ENCODE results near the gene GALNS.

DNA sequence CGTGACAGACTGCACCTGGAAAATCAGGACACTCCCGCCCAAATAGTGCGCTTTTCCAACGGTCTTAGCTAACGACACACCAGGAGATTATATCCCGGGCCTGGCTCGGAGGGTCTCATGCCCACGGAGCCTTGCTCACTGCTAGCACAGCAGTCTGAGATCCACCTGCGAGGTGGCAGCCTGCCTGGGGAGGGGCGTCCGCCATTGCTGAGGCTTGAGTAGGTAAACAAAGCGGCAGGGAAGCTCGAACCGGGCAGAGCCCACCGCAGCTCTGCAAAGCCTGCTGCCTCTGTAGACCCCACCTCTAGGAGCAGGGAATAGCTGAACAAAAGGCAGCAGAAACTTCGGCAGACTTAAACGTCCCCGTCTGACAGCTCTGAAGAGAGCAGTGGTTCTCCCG lies 5.1 kb downstream of the GALNS start:
- TF ChIP-seq, protein P1, sequence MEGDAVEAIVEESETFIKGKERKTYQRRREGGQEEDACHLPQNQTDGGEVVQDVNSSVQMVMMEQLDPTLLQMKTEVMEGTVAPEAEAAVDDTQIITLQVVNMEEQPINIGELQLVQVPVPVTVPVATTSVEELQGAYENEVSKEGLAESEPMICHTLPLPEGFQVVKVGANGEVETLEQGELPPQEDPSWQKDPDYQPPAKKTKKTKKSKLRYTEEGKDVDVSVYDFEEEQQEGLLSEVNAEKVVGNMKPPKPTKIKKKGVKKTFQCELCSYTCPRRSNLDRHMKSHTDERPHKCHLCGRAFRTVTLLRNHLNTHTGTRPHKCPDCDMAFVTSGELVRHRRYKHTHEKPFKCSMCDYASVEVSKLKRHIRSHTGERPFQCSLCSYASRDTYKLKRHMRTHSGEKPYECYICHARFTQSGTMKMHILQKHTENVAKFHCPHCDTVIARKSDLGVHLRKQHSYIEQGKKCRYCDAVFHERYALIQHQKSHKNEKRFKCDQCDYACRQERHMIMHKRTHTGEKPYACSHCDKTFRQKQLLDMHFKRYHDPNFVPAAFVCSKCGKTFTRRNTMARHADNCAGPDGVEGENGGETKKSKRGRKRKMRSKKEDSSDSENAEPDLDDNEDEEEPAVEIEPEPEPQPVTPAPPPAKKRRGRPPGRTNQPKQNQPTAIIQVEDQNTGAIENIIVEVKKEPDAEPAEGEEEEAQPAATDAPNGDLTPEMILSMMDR (IDR thresholded peaks at IDR 0.05; ENCODE audit: insufficient read depth, low read length, poor library complexity, severe bottlenecking), result no peak
- TF ChIP-seq EZH2phosphoT487 (conservative IDR thresholded peaks at IDR 0.05; ENCODE audit: low read length), result no peak

Data from SU-DHL-6 (cell line).